CD14-positive monocyte (primary cell): Measurements from ENCODE around the gene FITM2. TPM values are rescaled to one million over a fixed set of nuclear protein-coding genes. Genes with fewer than 3 reads are reported as not detected.
A peak's percentile ranks its signal among the peaks of the same experiment; 100 is the strongest.

Source experiments
- DNase-seq, 3 donors: peaks; one replicate each; pipeline ENCODE4 v3.0.0-alpha.2; 2011 to 2022
- H2AFZ ChIP-seq: 2 replicates; pipeline ENCODE4 v1.6.0; 2012; ENCODE audit warnings: mild to moderate bottlenecking, low read depth, low read length, inconsistent platforms; ENCODE audit not compliant: insufficient read depth, poor library complexity, severe bottlenecking
- H3K27ac ChIP-seq, 2 donors: 1 replicate in 1 of 2; 2 replicates in 1 of 2; pipeline ENCODE4 v1.5.1; 2012 to 2013; ENCODE audit warnings: low read length in 2 of 2, control low read depth in 1 of 2, inconsistent platforms in 1 of 2, low read depth in 1 of 2, mild to moderate bottlenecking in 1 of 2
- H3K27me3 ChIP-seq, 2 donors: one replicate each; pipeline versions ENCODE4 v1.6.0 to v1.6.1; 2011 to 2013; ENCODE audit warnings: low read length in 2 of 2; ENCODE audit not compliant: control insufficient read depth in 2 of 2, insufficient read depth in 2 of 2
- H3K36me3 ChIP-seq, 2 donors: replicated peaks in 1 of 2; 1 replicate in 1 of 2; 2 replicates in 1 of 2; pipeline versions ENCODE4 v1.5.1 to v1.6.1; 2012 to 2013; ENCODE audit warnings: low read length in 2 of 2, control low read depth in 1 of 2, inconsistent platforms in 1 of 2, mild to moderate bottlenecking in 1 of 2; ENCODE audit not compliant: insufficient read depth in 2 of 2, control insufficient read depth in 1 of 2
- H3K4me1 ChIP-seq, 2 donors: 1 replicate in 1 of 2; 2 replicates in 1 of 2; pipeline versions ENCODE4 v1.5.1 to v1.6.1; 2012 to 2013; ENCODE audit warnings: low read length in 2 of 2, control low read depth in 1 of 2, inconsistent platforms in 1 of 2, mild to moderate bottlenecking in 1 of 2, moderate library complexity in 1 of 2; ENCODE audit not compliant: insufficient read depth in 2 of 2, control insufficient read depth in 1 of 2
- H3K4me2 ChIP-seq: replicated peaks from 2 replicates; pipeline ENCODE3; 2012; ENCODE audit warnings: low read length, moderate library complexity, mild to moderate bottlenecking; ENCODE audit not compliant: poor library complexity, severe bottlenecking; ENCODE audit errors: extremely low read depth
- H3K4me3 ChIP-seq, 3 experiments: fragments of 200-600 bp in 1 of 3; sonication (generic) in 1 of 3; replicated peaks in 1 of 3; 1 replicate in 2 of 3; 2 replicates in 1 of 3; pipeline ENCODE4 v1.5.1; 2011 to 2013; ENCODE audit warnings: low read length in 3 of 3, mild to moderate bottlenecking in 3 of 3, control low read depth in 2 of 3, low read depth in 2 of 3, inconsistent platforms in 1 of 3, moderate library complexity in 1 of 3
- H3K79me2 ChIP-seq: 2 replicates; pipeline ENCODE4 v1.6.0; 2012; ENCODE audit warnings: mild to moderate bottlenecking, control low read depth, inconsistent platforms, low read length, moderate library complexity; ENCODE audit not compliant: insufficient read depth
- H3K9ac ChIP-seq: 2 replicates; pipeline ENCODE4 v1.6.0; 2017; ENCODE audit warnings: low read length, mild to moderate bottlenecking; ENCODE audit not compliant: insufficient read depth, poor library complexity, severe bottlenecking
- H3K9me3 ChIP-seq, 2 donors: replicated peaks in 1 of 2; 1 replicate in 1 of 2; 2 replicates in 1 of 2; pipeline versions ENCODE4 v1.5.1 to v1.6.1; 2012 to 2013; ENCODE audit warnings: low read length in 2 of 2, control low read depth in 1 of 2; ENCODE audit not compliant: control insufficient read depth in 1 of 2, insufficient read depth in 1 of 2
- H4K20me1 ChIP-seq: 2 replicates; pipeline ENCODE4 v1.6.0; 2012; ENCODE audit warnings: mild to moderate bottlenecking, low read length, control low read depth, moderate library complexity; ENCODE audit not compliant: insufficient read depth
- H3K27ac Mint-ChIP-seq, 7 donors: one replicate each; pipeline ENCODE4 v1.8.0; 2020; ENCODE audit warnings: mild to moderate bottlenecking in 7 of 7, mixed read lengths in 7 of 7, moderate library complexity in 6 of 7, inconsistent platforms in 2 of 7
- H3K27me3 Mint-ChIP-seq, 3 donors: one replicate each; pipeline ENCODE4 v1.8.0; 2021 to 2022; ENCODE audit warnings: low read depth in 3 of 3, mild to moderate bottlenecking in 3 of 3, mixed read lengths in 3 of 3, moderate library complexity in 3 of 3, inconsistent platforms in 1 of 3
- H3K36me3 Mint-ChIP-seq, 2 donors: one replicate each; pipeline ENCODE4 v1.8.0; 2020; ENCODE audit warnings: mixed read lengths in 2 of 2, inconsistent platforms in 1 of 2, mild to moderate bottlenecking in 1 of 2
- H3K4me1 Mint-ChIP-seq: one replicate; pipeline ENCODE4 v1.8.0; 2020; ENCODE audit warnings: mild to moderate bottlenecking, mixed read lengths
- H3K4me3 Mint-ChIP-seq, 2 donors: one replicate each; pipeline ENCODE4 v1.8.0; 2020; ENCODE audit warnings: mild to moderate bottlenecking in 2 of 2, mixed read lengths in 2 of 2, moderate library complexity in 1 of 2
- H3K9me3 Mint-ChIP-seq, 7 donors: one replicate each; pipeline ENCODE4 v1.8.0; 2020 to 2022; ENCODE audit warnings: mixed read lengths in 7 of 7, mild to moderate bottlenecking in 6 of 7, moderate library complexity in 6 of 7, inconsistent platforms in 2 of 7
- WGBS: methylation state at CpG from one replicate; pipeline ENCODE4 v1.1.5; 2013; ENCODE audit warnings: missing lambda C conversion rate; ENCODE audit not compliant: insufficient coverage; 5-methylcytosine and 5-hydroxymethylcytosine counted together
- intact Hi-C, 2 donors: fragments of 100-400 bp; cut with micrococcal nuclease; formaldehyde crosslinking; loops; one replicate each; pipeline versions ENCODE4 v1.15.0 to v1.15.1; 2023
- polyA plus RNA-seq, 3 donors: library from polyadenylated mRNA; depleted of rRNA in 1 of 3; unstranded in 2 of 3; stranded (reverse) in 1 of 3; fragments of 300-500 nt in 2 of 3; fragments of >200 nt in 1 of 3; fragmentation: Illumina TruSeq in 2 of 3; gene quantifications; 1 replicate in 2 of 3; 2 replicates in 1 of 3; pipeline ENCODE4 v1.2.3, GENCODE V29; 2012 to 2021
- TF ChIP-seq, protein P1 (sequence below): fragments of 200-600 bp; IDR thresholded peaks from one replicate; pipeline ENCODE4 v1.8.0; 2022; ENCODE audit warnings: antibody characterized with exemption, mild to moderate bottlenecking

FITM2 gene
- polyA plus RNA-seq, 3 donors, result 0.32 to 2.2 (median 0.69) TPM

DNA sequence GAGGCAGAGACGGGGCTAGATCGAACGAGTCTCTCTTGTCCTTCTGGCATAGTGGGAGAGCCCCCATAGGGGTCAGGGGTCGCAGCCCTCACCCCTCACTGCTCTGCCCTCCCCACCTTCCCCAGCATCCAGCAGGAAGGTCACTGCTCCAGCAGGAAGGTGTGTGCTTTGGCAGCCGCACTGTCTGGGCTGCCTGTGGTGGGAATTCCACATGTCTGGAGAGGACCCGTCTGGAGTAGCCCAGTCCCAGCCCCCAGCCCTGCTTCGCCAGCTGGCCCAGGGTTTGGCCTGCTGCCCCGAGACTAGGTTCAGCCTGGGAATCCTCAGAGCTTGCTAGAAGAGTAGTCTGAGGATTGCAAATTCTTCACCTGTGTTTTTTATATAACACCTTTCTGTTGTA lies 23.3 kb upstream of the FITM2 start:
- Histone ChIP-seq H3K4me3 (no peak overlapping the region), H3K27me3 (peaks cover 0 to 2% of the 10 kb centered on the region in 2 donors), H3K79me2 (no peaks in the 10 kb centered on the region), H2AFZ (no peak overlapping the region), H3K4me2 (no peak overlapping the region), H3K27ac (no peak overlapping the region), H3K36me3 (no peaks in the 10 kb centered on the region), H3K9ac (no peak overlapping the region), H3K4me1 (no peaks in the 10 kb centered on the region), H4K20me1 (no peaks in the 10 kb centered on the region), H3K9me3 (no peaks in the 10 kb centered on the region)
- no peak for DNase-seq
- Mint-ChIP-seq H3K9me3 (no peaks in the 10 kb centered on the region), H3K4me1 (no peaks in the 10 kb centered on the region), H3K27ac (no peak overlapping the region), H3K36me3 (no peaks in the 10 kb centered on the region), H3K4me3 (no peak overlapping the region), H3K27me3 (peaks cover 0 to 21% (median 14%) of the 10 kb centered on the region in 3 donors)
- intact Hi-C loops, result no loop called here
- TF ChIP-seq, protein P1, sequence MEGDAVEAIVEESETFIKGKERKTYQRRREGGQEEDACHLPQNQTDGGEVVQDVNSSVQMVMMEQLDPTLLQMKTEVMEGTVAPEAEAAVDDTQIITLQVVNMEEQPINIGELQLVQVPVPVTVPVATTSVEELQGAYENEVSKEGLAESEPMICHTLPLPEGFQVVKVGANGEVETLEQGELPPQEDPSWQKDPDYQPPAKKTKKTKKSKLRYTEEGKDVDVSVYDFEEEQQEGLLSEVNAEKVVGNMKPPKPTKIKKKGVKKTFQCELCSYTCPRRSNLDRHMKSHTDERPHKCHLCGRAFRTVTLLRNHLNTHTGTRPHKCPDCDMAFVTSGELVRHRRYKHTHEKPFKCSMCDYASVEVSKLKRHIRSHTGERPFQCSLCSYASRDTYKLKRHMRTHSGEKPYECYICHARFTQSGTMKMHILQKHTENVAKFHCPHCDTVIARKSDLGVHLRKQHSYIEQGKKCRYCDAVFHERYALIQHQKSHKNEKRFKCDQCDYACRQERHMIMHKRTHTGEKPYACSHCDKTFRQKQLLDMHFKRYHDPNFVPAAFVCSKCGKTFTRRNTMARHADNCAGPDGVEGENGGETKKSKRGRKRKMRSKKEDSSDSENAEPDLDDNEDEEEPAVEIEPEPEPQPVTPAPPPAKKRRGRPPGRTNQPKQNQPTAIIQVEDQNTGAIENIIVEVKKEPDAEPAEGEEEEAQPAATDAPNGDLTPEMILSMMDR, result no peak
- WGBS, result 83% methylated on average over 5 of the region's 8 CpGs

DNA sequence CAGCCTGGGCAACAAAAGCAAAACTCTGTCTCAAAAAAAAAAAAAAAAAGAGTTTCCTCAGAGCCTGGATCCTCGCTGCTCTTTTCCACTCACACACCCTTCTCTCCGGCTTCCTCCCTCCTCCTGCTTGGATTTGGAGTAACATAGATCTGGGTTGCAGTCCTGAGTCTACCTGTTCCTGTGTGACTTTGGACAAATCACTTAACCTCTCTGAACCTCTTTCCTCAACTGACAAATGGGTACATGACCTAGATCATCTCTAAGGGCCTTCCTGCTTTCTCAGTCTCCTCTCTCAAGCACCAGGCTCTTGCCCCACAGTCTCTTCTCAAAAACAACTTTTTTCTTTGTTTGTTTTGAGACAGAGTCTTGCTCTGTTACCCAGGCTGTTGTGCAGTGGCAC lies 20.2 kb upstream of the FITM2 start:
- Histone ChIP-seq H3K79me2 (no peaks in the 10 kb centered on the region), H3K27ac (no peak overlapping the region), H3K36me3 (no peaks in the 10 kb centered on the region), H4K20me1 (no peaks in the 10 kb centered on the region), H3K9me3 (no peaks in the 10 kb centered on the region), H3K4me2 (no peak overlapping the region), H3K4me3 (no peak overlapping the region), H3K27me3 (peaks cover 2 to 13% of the 10 kb centered on the region in 2 donors), H2AFZ (no peak overlapping the region), H3K9ac (no peak overlapping the region), H3K4me1 (no peaks in the 10 kb centered on the region)
- Mint-ChIP-seq H3K4me1 (no peaks in the 10 kb centered on the region), H3K36me3 (no peaks in the 10 kb centered on the region), H3K27ac (peak overlapping the region in 1 of 7 donors; percentile 31), H3K27me3 (peaks cover 12 to 34% (median 23%) of the 10 kb centered on the region in 3 donors), H3K9me3 (peaks cover 0 to 2% (median 0%) of the 10 kb centered on the region in 7 donors), H3K4me3 (no peak overlapping the region)
- TF ChIP-seq, protein P1, result no peak
- DNase-seq, result no peak
- 90% methylated on average over 2 of the region's 2 CpGs for WGBS
- intact Hi-C loops, result no loop called here
